HCEC 1CT (cell line): ENCODE data around the gene PRKCZ.

Source experiments
- DNase-seq: peaks from one replicate; pipeline ENCODE4 v3.0.0-alpha.2; 2017

The PRKCZ gene

DNA sequence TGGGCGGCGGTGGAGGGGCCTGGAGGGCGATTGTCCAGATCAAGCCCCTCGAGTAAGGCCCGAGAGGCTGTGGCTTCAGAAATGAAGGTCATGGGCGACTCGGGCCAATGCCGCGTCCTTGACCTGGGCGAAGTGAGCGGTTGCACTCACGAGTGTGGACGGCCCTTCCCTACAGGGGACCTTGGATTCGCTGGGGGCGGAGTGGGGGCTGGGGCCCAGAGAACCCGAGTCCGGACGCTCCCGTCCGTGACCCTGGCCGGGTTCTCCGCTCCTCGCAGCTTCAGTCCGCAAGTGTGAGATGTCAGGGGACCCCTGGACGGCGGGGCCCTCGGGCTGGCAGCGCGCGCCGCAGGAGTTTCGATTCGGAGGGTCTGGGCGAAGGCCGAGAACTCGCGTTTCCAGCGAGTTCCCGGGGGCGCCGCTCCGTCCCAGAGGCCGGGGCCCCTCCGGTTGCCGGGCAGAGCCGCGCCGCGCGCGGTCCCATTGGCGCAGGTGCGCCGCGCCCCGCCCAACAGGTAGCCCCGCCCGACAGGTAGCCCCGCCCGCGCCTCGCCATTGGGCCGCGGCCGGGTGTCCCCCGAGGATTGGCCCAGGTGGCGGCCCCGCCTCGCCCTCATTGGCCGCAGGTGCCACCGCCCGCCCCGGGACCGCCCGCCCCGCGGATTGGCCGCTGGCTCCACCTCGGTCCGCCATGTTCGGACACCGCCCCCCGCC lies at the start of gene PRKCZ:
PRKCZ (plus strand) TSS at position 694 of the 714 bp plus-strand sequence. CDS start 220 bp downstream, outside the sequence.
- no peak for DNase-seq

DNA sequence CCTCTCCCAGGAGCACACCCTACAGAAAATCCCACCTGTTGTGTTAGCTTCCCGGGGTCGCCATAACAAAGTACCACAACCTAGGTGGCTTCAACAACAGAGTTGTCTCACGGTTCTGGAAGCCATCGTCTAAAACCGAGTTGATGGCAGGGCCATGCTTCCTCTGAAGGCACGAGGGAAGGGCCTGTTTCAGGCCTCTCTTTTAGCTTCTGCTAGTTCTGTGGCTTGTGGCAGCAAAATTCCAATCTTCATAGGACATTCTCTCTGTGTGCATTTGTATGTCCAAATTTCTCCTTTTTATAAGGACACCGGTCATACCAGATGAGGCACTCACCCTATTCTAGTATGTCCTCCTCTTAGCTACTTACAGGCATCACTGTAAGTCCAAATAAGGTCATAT lies 49.8 kb upstream of the PRKCZ start:
- DNase-seq, result no peak

DNA sequence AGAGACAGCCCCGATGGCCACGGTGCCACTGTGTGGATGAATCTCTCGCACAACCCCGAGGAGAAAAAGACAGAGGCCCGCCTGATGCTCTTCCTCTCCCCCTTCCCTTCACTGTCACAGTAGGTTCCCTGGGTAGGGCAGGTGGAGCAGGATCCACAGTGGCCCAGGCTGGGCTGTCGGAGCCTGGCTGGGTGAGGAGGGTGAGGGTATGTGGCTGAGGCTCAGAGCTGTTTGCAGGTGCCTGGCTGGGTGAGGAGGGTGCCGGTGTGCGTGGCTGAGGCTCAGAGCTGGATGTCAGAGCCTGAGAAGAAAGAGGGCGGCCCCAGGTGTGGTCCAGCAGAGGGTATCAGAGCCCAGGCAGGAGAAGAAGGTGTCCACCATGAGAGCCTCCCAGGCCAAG lies 49.4 kb upstream of the PRKCZ start:
- no peak for DNase-seq

DNA sequence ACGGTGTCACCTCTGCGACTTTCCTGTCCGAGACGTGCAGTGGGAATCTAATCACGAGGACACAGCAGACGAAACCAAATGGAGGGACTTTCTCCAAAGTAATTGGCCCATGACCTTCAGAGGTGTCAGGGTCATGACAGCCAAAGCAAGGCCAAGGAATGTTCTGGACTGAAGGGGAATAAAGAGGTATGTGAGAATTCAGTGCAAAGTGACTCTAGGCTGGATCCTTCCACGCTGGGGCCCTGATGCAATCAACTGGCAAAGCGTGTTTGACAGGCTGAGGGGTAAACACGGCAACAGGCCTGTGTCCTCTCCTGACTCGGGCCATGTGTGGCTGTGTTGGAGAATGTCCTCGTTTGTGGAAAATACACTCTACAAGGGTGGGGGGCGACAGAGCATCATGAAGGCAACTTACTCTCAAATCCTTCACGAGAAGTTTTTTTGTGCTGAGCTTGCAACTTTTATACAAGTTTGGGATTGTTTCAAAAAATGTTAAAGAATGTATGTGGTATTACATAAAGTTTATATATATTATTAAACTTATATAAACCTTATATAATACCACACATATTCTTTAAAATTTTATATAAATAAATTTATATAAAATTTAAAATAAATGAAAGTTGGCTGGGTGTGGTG lies 48.3 kb upstream of the PRKCZ start:
- DNase-seq, result no peak

DNA sequence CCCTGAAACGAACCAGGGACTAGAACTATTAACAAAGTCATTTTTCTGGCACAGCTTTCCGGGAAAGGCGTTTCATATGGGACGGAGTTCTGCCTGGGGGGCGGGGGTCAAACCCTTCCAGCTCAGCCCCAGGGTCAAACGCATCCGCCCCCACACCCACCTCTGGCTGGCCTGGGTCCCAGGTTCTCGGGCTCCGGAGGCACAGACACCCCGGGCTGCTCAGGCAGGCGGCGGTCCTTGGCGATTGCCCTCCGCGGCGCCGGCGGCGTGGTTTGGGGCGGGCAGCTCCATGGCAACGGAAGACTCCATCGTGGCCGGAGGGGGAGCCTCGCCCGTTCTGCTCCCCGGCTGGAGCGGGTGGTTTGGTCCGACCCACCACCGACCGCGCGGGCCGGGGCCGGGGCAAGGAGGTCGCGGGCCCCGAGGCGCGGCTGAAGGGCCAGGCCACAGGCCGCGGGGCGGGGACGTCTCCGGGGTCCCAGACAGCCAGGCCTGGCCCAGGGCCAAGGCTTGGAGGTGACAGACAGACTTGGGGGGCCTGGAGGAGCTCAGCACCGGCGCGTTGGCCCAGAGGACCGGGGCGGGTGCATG lies 46.6 kb upstream of the PRKCZ start, which contains the start of gene CFAP74:
CFAP74 (minus strand) TSS at position 246 of the 591 bp plus-strand sequence. CDS start 12,830 bp downstream, outside the sequence.
- DNase-seq, result no peak

DNA sequence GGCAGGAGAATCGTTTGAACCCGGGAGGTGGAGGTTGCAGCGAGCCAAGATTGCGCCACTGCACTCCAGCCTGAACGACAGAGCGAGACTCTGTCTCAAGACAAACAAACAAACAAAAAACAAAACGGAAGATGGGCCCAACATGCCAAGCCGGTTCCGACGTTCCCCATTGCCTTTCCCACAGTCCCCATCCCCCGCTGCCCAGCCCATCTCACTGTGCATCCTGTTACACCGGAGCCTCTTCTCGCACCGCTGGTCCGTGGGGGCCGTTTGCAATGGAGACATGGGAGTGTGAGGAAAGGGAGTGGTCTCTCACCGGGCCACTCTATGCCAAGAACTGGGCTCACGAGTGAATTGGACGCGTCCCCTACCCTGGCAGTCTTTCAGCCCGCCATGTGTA lies 45.4 kb upstream of the PRKCZ start:
- no peak for DNase-seq

DNA sequence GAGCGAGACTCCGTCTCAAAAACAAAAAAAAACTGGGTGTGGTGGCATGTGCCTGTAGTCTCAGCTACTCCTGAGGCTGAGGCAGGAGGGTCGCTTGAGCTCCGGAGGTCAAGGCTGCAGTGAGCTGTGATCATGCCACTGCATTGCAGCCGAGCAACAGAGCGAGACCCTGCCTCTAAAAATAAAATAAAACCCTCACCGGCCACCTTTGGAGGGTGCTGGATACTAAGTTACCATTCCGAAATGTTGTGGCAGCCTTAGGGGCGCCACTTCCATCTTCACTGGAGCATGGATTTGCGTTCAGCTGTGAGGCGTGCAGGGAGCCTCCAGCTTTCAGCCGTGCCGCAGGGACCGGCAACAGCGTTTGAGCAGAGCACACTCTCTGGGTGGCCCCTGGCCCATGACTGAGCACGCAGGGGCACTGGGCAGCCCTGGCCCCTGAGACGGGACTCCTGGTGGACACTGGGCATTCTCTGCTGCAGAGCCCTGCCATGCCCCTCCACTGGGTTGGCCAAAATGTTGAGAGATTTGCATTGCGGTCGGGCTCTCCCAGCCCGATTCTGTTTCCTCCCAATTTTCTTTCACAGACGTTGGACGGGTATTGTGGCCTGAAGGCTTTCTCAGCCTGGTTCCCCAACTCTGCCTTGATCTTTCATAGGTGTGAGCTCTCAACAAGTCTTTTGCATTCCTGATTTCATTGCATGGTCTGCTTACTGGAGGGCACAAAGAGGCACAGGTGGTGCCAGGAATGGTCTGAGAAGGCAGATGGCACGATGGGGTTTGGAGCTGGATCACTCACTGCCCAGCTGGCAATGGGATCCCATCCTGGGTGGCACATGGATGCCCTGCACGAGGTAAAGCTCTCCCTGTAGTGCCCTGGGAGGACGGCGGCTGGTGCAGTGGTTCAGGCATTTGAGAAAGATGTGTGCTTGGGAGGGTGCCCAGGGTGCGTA lies 40.8 kb upstream of the PRKCZ start:
- DNase-seq, result no peak

DNA sequence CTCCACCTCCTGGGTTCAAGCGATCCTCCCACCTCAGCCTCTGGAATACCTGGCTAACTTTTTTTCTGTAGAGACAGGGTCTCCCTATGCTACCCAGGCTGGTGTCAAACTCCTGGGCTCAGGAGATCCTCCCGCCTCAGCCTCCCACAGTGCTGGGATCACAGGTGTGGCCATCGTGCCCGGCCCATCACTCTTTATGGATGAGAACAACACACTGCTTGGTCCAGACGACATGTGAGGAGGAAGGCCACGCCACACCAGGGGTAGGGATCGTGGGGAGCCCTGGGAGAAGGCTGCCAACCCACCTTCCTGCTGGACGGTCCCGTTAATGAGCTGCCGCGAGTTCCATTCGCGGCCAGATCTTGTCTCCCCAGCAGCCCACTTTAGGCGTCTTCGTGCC lies 36.0 kb upstream of the PRKCZ start:
- no peak for DNase-seq

DNA sequence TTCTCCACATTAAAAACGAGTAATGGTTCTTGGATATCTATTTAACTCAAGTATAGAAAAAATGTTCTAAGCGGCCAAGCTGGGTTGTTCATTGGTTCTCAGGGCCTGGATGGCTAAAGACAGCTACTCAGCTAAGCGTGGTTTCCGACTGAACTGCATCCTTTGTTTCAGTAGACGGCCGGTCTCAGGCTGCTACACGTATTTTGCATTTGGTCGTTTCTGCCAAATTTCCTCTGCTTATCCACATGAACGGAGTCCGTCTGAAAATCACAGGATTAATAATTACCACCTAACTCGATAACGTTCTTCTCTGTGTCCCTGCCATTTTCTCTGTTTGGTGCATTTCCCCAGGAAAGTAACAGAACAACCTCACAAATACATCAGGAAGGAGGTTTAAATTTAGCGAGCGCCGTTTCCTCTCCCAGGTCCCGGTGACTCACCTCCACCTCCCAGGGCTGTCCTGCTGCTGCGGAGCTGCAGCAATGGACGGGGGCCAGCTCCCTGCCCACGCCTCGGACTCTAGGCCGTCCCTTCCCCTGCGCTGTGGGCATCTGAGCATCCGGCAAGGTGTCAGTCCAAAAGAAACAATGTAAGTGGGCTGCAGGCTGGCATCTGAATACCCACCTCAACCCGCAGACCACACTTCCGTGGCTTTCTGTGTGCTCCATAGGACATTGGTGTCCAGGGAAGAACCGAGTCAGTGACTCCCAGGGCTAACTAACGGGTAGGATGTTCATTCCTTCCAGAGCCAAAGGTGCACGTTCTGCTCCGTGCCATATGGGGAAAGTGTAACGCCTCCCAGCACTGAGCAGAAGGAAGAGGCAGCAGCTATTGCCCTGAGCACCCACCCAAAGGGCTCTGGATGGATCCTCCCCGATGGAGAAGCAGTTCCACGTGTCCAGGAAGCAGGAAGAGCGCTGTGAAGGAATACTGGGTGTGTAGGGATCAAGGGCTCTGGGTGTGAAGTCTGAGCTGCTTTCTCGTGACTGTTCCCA lies 35.2 kb upstream of the PRKCZ start:
- DNase-seq, result no peak

DNA sequence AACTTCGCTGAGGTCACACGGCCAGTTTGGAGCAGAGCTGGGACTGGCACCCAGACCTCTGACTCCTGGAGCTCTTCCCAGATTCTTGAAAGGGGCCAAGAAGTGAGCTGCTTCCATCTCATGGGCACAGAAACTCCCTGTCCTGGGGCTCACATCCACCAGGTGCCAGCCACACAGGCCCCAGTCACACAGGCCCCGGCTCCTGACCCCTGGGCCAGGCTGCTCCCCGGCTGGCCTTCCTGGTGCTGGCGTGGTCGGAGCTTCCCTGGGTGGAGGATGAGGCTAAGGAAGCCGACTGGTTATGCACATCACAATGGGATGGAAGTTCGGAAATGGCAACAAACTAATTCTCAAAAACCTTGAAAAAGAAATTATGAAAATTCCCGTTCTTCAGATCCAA lies 34.1 kb upstream of the PRKCZ start:
- no peak for DNase-seq

DNA sequence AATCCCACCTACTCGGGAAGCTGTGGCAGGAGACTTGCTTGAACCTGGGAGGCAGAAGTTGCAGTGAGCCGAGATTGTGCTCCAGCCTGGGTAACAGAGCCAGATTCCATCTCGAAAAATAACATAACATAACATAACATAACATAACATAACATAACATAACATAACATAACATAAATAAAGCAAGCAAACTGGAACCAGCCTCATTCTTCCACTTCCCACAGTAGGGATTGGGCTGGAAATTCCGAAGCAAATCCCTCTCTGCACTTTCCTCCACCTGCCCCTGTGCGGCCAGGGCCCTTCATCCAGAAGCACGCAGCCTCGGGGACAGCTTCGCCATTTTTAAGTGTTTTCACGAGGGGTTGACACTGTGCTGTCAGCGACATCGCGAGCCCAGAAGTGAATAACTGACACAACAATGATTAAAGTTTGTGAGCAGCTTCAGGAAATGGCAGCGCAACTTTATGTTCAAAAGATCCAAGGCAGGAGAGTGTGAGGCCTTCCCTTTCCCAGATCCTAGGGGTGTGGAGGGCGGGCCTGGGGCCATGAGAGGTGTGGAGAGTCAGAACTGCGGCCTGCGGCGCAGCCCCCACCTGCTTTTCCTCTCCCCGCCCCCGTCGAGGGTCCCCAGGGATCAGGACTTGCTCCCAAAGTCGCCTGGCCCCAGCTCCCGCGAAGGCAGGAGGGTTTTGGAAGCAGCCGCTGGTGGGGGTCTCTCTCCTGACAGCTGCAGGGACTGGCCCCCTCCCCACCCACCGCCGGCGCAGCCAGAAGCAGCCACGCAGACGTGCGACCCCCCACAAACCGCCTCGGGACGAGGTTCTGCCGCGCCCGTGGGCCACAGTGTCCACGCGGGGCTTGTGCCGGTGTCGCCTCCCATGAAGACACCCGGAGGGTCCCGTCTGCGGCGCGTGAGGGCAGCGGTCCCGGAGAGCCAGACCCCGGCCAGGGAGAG lies 31.7 kb upstream of the PRKCZ start:
- DNase-seq, result no peak

DNA sequence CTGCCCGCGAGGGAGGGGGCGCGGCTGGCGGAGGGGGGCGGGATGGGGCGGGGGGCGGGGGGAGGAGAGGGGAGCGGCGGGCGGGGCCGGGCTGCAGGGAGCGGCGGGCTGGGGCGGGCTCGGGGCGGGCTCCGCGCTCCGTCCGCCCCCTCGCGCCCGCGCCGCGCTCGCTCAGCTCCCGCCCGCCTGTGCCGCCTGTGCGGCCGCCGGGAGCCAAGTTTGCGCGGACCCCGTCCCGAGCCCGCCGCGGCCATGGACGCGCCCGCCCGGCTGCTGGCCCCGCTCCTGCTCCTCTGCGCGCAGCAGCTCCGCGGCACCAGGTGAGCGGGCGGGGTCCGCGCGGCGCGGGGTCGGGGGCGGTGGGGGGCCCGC lies 31.1 kb upstream of the PRKCZ start, which contains the start of gene GABRD:
GABRD (plus strand) TSS at position 174 of the 372 bp plus-strand sequence; CDS start at position 253, 79 bp downstream.
- DNase-seq, result no peak

DNA sequence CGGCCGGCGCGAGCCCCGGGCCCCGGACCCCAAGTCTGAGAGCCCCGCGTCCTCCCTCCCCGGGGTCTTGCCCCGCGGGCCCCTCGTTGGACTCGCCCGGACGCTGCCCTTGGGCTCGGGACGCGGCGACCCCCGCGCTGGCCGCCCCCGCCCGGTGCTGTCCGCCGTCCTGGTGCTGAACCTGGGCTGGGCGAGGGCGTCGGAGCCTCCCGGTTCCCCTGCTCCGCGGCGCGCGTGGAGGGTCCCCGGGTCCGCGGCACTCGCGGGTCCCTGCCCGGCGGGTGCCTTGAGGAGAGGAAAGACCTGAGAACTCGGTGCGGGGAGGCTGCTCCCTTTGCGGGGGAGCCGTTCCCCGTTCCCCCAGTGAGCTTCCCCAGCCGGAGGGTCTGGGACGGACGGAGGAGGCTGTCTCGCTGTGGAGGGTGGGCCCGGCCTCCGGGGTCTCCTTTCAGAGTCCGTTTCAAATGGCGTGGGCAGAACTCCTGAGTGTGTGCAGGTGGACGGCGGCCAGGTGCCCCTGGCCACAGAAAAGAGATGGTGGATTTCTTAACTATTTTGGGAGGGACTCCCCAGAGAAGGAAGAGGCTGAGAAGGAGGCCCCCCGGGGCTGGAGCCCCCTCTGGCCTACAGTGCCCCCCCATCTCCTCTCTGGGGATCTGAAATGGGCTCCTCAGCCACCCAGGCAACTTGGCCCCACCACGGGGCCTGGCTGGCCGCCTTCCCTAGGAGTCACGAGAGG lies 30.5 kb upstream of the PRKCZ start:
- no peak for DNase-seq

DNA sequence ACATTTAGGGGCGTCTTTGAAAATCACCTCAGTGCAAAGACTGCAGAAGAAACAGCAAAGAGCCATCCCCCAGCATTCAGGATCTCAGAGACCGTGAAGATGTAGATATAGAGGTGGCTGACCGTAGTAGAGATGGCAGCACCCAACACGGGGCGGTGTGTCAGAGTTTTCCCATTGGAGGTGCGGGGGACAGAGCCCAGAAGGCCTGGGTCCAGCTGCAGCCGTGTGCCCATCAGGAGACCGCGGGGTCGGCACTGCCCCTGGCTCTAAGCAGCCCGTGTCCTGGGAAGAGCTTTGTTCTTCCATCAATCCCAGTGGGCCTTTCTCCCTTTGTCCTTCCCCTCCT lies 29.9 kb upstream of the PRKCZ start:
- DNase-seq, result no peak

DNA sequence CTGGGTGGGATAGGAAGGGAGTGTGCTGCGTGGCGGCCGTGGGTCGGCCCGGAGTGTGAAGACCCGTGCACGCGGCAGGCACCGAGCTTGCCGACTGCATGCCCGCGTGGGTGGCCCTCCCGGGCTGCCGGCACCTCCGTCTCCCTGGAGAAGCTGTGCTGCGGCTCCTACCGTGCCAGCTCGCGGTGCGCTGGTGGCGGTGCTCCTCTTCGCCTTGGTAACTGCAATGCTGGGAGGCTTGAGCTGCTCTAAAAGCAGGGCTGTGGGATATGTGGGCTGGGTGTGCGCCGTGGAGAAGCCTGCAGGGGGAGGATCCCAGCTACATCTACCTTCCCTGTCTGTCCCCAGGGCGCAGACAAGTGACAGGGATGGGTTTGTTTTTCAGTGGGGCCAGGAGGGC lies 28.7 kb upstream of the PRKCZ start:
- DNase-seq, result no peak

DNA sequence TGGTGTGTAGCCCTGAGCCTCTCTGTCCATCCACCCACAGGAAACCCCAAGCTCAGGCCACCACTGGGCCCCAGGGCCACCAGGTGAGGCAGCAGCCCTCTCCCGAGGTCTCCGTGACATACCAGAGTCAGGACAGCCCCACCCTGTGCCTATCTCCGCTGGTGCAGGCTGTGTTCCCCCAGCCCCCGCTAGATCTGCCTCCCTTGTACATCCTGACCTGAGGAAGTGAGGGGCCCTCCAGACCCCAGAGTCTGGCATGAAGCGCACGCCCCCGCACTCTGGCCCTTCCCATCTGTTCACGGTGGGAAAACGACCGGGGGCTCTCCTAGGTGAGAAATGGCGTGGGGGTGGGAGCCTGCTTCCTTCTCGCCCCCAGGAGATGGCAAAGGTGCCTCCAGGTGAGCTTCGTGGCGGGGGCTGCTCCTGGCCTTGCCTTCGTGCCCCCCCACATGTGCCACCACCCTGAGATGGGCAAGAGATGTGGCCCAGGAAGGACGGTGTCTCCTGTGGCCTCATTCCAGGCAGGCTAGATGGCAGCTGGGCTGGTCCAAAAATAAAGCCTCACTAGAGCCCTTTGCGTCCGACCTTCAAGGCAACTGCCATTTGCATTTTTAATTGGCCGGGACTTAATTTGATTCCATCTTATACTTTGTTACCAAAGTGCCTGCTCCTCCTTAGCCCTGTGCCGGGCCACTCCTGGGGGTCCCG lies 28.0 kb upstream of the PRKCZ start:
- DNase-seq, result no peak

DNA sequence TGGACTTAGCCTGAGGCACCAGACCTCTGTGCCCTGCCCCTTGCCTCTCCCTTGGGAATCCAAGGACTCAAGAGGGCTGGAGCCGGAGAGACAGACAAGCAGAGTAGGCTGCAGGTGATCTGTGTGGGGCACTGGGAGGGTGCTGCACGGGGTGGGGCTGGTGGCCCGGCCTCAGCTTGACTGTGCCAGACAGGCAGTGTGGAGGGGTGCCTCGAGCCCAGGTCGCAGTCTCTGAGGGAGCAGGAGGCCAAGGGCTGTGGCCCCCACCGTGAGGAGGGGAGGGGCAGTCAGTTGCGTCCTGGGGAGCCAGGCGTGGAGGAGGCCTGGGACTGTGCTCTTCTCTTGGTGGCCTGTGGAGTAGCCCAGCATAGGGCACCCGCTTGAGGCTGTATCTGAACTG lies 27.0 kb upstream of the PRKCZ start:
- no peak for DNase-seq

DNA sequence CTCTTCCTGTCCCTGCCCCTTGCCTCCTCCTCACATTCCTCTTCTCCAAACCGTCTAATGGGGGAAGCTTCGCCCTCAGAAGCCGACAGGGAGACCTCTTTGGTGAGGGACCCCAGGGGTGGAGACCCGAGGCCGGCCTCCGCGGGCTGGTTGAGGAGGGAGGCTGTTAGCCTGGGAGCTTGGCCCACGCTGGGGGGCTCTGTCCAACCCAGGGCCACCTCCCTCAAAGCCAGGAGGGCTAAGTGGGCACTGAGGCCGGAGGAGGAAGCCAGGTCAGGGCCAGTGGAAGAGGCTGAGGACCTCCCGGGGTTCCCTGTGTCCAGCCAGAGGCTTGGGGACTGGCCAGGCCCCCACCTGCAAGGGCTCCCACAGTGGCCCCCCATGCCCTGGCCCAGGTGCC lies 25.8 kb upstream of the PRKCZ start:
- no peak for DNase-seq

DNA sequence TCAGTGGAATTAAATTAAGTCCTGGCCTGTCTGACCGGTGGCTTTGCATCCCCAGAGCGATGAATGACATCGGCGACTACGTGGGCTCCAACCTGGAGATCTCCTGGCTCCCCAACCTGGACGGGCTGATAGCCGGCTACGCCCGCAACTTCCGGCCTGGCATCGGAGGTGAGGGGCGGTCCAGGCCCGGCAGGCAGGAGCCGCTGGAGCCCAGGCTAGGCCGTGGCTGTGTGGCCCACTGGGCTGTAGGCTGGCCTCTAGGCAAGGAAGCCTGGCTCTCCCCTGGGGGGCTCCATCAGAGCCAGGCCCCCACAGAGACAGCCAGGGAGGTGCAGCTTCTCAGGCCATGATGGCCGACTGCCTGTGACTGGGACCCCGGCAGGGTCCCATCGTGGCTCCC lies 25.3 kb upstream of the PRKCZ start:
- DNase-seq, result no peak
